Caco-2 (cell line): ENCODE data around the gene MUC5AC. TPM values are rescaled to one million over a fixed set of nuclear protein-coding genes. Genes with fewer than 3 reads are reported as not detected.

Experiments
- BruUV-seq: library from RNA; stranded (reverse); fragments of 400-500 nt; replicated peaks from 2 replicates; lab custom pipeline; 2021; lab: Mats Ljungman, UMichigan
- CTCF ChIA-PET: fragments of 300-600 bp; sonication (Branson Sonifier 250); formaldehyde crosslinking; loops from one replicate; lab custom pipeline; 2022; ENCODE audit warnings: antibody characterized with exemption; lab: Charles Lee
- POLR2A ChIA-PET: fragments of 300-600 bp; sonication (Branson Sonifier 250); formaldehyde crosslinking; loops from one replicate; lab custom pipeline; 2022; ENCODE audit warnings: antibody characterized with exemption; lab: Charles Lee
- DNase-seq, 2 experiments: peaks; one replicate each; pipeline versions ENCODE4 v3.0.0 to v3.0.0-alpha.2; 2020 to 2022
- H3K27me3 ChIP-seq: replicated peaks from 2 replicates; pipeline ENCODE4 v1.6.0; 2011; ENCODE audit warnings: low read length; ENCODE audit not compliant: control insufficient read depth, insufficient read depth
- H3K36me3 ChIP-seq: 2 replicates; pipeline ENCODE4 v1.5.1; 2011; ENCODE audit warnings: low read length; ENCODE audit not compliant: control insufficient read depth, insufficient read depth
- H3K4me1 ChIP-seq: fragments of 250-450 bp; sonication (Bioruptor Pico); 2 replicates; pipeline ENCODE4 v1.5.1; 2020; ENCODE audit warnings: mild to moderate bottlenecking
- H3K4me3 ChIP-seq: 2 replicates; pipeline ENCODE4 v1.5.1; 2011; ENCODE audit warnings: low read depth, mild to moderate bottlenecking, control low read depth, low read length
- H3K9me3 ChIP-seq: fragments of 250-450 bp; sonication (Bioruptor Pico); 2 replicates; pipeline ENCODE4 v1.5.1; 2020; ENCODE audit warnings: mild to moderate bottlenecking, moderate library complexity
- H3K27ac Mint-ChIP-seq: one replicate; pipeline ENCODE4 v1.8.0; 2022; ENCODE audit warnings: mixed read lengths; ENCODE audit not compliant: unreplicated experiment
- H3K27me3 Mint-ChIP-seq: one replicate; pipeline ENCODE4 v1.8.0; 2022; ENCODE audit warnings: mixed read lengths; ENCODE audit not compliant: insufficient read depth, unreplicated experiment
- H3K36me3 Mint-ChIP-seq: one replicate; pipeline ENCODE4 v1.8.0; 2022; ENCODE audit warnings: mild to moderate bottlenecking, mixed read lengths; ENCODE audit not compliant: insufficient read depth, unreplicated experiment
- H3K4me1 Mint-ChIP-seq: one replicate; pipeline ENCODE4 v1.8.0; 2022; ENCODE audit warnings: low read depth, mixed read lengths; ENCODE audit not compliant: unreplicated experiment
- H3K4me3 Mint-ChIP-seq: one replicate; pipeline ENCODE4 v1.8.0; 2022; ENCODE audit warnings: mild to moderate bottlenecking, moderate library complexity, mixed read lengths; ENCODE audit not compliant: unreplicated experiment
- H3K9me3 Mint-ChIP-seq: one replicate; pipeline ENCODE4 v1.8.0; 2022; ENCODE audit warnings: mixed read lengths; ENCODE audit not compliant: unreplicated experiment
- CTCF ChIP-seq, 2 experiments: fragments of 200-600 bp in 1 of 2; IDR thresholded peaks; 1 replicate in 1 of 2; 2 replicates in 1 of 2; pipeline versions ENCODE4 v1.5.1 to v1.8.0; 2011 to 2022; ENCODE audit warnings: antibody characterized with exemption in 1 of 2, control low read depth in 1 of 2, inconsistent platforms in 1 of 2, low read depth in 1 of 2, low read length in 1 of 2, mild to moderate bottlenecking in 1 of 2, moderate library complexity in 1 of 2; ENCODE audit not compliant: insufficient read depth in 1 of 2, severe bottlenecking in 1 of 2, unreplicated experiment in 1 of 2
- intact Hi-C: fragments of 100-400 bp; cut with micrococcal nuclease; formaldehyde crosslinking; loops from one replicate; pipeline ENCODE4 v1.10.0; 2022; ENCODE audit not compliant: unreplicated experiment
- total RNA-seq: library from RNA; stranded (reverse); gene quantifications from 2 replicates; pipeline ENCODE4 v1.2.3, GENCODE V29; 2022

Gene MUC5AC
- total RNA-seq, 1 experiment from 2014 or later = 0.25 TPM

DNA sequence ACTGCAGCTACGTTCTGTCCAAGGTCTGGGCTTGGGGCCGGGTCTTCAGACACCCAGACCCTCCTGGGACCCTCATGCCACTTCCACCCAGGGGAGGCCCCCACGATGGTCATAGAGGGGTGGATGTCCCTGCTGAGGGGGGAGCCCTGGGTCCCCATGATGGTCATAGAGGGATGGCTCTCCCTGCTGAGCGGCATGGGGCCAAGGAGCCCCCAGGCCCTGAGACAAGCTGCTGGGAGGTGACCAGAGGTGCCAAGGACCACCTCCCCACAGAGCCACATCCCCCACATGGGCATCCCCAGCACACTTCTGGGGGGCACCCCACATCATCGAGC is 72.3 kb downstream of the MUC5AC start:
- Histone ChIP-seq H3K4me1 (no peaks in the 10 kb centered on the region), H3K9me3 (no peaks in the 10 kb centered on the region), H3K4me3 (no peak overlapping the region), H3K36me3 (no peaks in the 10 kb centered on the region), H3K27me3 (no peaks in the 10 kb centered on the region)
- Mint-ChIP-seq H3K9me3 (no peaks in the 10 kb centered on the region), H3K4me1 (no peaks in the 10 kb centered on the region), H3K4me3 (no peak overlapping the region), H3K36me3 (no peaks in the 10 kb centered on the region), H3K27ac (no peak overlapping the region), H3K27me3 (no peaks in the 10 kb centered on the region)
- TF ChIP-seq CTCF (IDR thresholded peaks at IDR 0.05; ENCODE audit: insufficient read depth in 1 of 2, low read depth in 1 of 2, low read length in 1 of 2, severe bottlenecking in 1 of 2, unreplicated experiment in 1 of 2) = no peak
- ChIA-PET POLR2A (no interaction called here), CTCF (interaction anchor here (0.7 kb wide), 1 partner anchor 285 kb away, joined by 3 read pairs; no protein-coding TSS in a partner anchor)
- intact Hi-C loops = loop anchor here (10.0 kb wide), 1 partner anchor 115 kb away; no protein-coding TSS in a partner anchor
- BruUV-seq = no TSS peak
- no peak for DNase-seq

- H3K36me3 ChIP-seq = no peaks in the 10 kb centered on the region
- H3K4me1 ChIP-seq = no peaks in the 10 kb centered on the region
- no peaks in the 10 kb centered on the region for H3K27me3 ChIP-seq
- BruUV-seq = no TSS peak
- intact Hi-C loops = loop anchor here (10.0 kb wide), 1 partner anchor 116 kb away; no protein-coding TSS in a partner anchor
- Mint-ChIP-seq H3K9me3 (no peaks in the 10 kb centered on the region), H3K36me3 (no peaks in the 10 kb centered on the region), H3K4me1 (no peaks in the 10 kb centered on the region), H3K4me3 (no peak overlapping the region), H3K27me3 (peaks cover 3% of the 10 kb centered on the region), H3K27ac (no peak overlapping the region)
- ChIA-PET CTCF (interaction anchor here (0.7 kb wide), 1 partner anchor 284 kb away, joined by 3 read pairs; no protein-coding TSS in a partner anchor), POLR2A (no interaction called here)
- peak; percentile 16 to 38 for TF ChIP-seq CTCF (IDR thresholded peaks at IDR 0.05; ENCODE audit: insufficient read depth in 1 of 2, low read depth in 1 of 2, low read length in 1 of 2, severe bottlenecking in 1 of 2, unreplicated experiment in 1 of 2)
- DNase-seq = peak; percentile 60 to 65
- no peak overlapping the region for H3K4me3 ChIP-seq
- no peaks in the 10 kb centered on the region for H3K9me3 ChIP-seq
These were observed 73.0 kb downstream of the MUC5AC start for GRCh38 chr11:1230456-1231395.

- Mint-ChIP-seq H3K27me3 (peaks cover 6% of the 10 kb centered on the region), H3K4me3 (no peak overlapping the region), H3K27ac (no peak overlapping the region), H3K36me3 (no peaks in the 10 kb centered on the region), H3K4me1 (no peaks in the 10 kb centered on the region), H3K9me3 (no peaks in the 10 kb centered on the region)
- Histone ChIP-seq H3K4me1 (no peaks in the 10 kb centered on the region), H3K36me3 (no peaks in the 10 kb centered on the region), H3K9me3 (no peaks in the 10 kb centered on the region), H3K4me3 (no peak overlapping the region), H3K27me3 (no peaks in the 10 kb centered on the region)
- intact Hi-C loops = loop anchor here (10.0 kb wide), 1 partner anchor 117 kb away; no protein-coding TSS in a partner anchor
- CTCF ChIA-PET = no interaction called here
- peak in 1 of 2 experiments; percentile 33 for DNase-seq
- BruUV-seq = no TSS peak
- POLR2A ChIA-PET = no interaction called here
- no peak for TF ChIP-seq CTCF (IDR thresholded peaks at IDR 0.05; ENCODE audit: insufficient read depth in 1 of 2, low read depth in 1 of 2, low read length in 1 of 2, severe bottlenecking in 1 of 2, unreplicated experiment in 1 of 2)
These were observed 73.8 kb downstream of the MUC5AC start for GRCh38 chr11:1231396-1232020.
